Activated naive CD4-positive, alpha-beta T cell treated with anti-CD3 and anti-CD28 coated beads for 36 hours (primary cell): ENCODE results near the gene ZSWIM1. TPM values are rescaled to one million over a fixed set of nuclear protein-coding genes. Genes with fewer than 3 reads are reported as not detected.
"Not testable (repeated sequence)": the region's sequence is repeated elsewhere in the genome, so short reads cannot be mapped to it uniquely, and the experiment has no call there.

Experiments
- CTCF ChIA-PET: fragments of 350-600 bp; sonication (Branson Sonifier 250); formaldehyde crosslinking; loops from one replicate; lab custom pipeline; 2021; ENCODE audit warnings: antibody characterized with exemption; lab: Charles Lee
- DNase-seq: peaks from one replicate; pipeline ENCODE4 v3.0.0-alpha.2; 2020
- H3K27ac Mint-ChIP-seq: one replicate; pipeline ENCODE4 v1.8.0; 2021; ENCODE audit warnings: mild to moderate bottlenecking, mixed read lengths
- H3K27me3 Mint-ChIP-seq: one replicate; pipeline ENCODE4 v1.8.0; 2021; ENCODE audit warnings: low read depth, mixed read lengths
- H3K36me3 Mint-ChIP-seq: one replicate; pipeline ENCODE4 v1.8.0; 2021; ENCODE audit warnings: low read depth, mixed read lengths
- H3K4me1 Mint-ChIP-seq: one replicate; pipeline ENCODE4 v1.8.0; 2021; ENCODE audit warnings: low read depth, mixed read lengths
- H3K4me3 Mint-ChIP-seq: one replicate; pipeline ENCODE4 v1.8.0; 2021; ENCODE audit warnings: mild to moderate bottlenecking, moderate library complexity, mixed read lengths
- H3K9me3 Mint-ChIP-seq: one replicate; pipeline ENCODE4 v1.8.0; 2021; ENCODE audit warnings: mixed read lengths
- intact Hi-C: fragments of 100-400 bp; cut with micrococcal nuclease; formaldehyde crosslinking; loops from one replicate; pipeline ENCODE4 v1.15.1; 2023
- total RNA-seq, 2 experiments: library from RNA; stranded (reverse); gene quantifications; one replicate each; pipeline ENCODE4 v1.2.3, GENCODE V29; 2021

ZSWIM1 gene
- total RNA-seq, 2 experiments from 2014 or later, result 8.2 to 8.4 TPM

GRCh38 chr20:45859916-45860315 lies 21.1 kb upstream of the ZSWIM1 start:
- H3K4me1 Mint-ChIP-seq, result peaks cover 34% of the 10 kb centered on the region
- CTCF ChIA-PET, result interaction anchor here (0.6 kb wide), 1 partner anchor 117 kb away, joined by 5 read pairs; no protein-coding TSS in a partner anchor
- intact Hi-C loops, result loop anchor here (5.0 kb wide), 1 partner anchor 68 kb away; the partner anchor contains the start of genes DNTTIP1 and WFDC3
- no peaks in the 10 kb centered on the region for H3K36me3 Mint-ChIP-seq
- no peak for DNase-seq
- H3K27ac Mint-ChIP-seq, result no peak overlapping the region
- no peak overlapping the region for H3K4me3 Mint-ChIP-seq
- no peaks in the 10 kb centered on the region for H3K9me3 Mint-ChIP-seq
- H3K27me3 Mint-ChIP-seq, result no peaks in the 10 kb centered on the region

- Mint-ChIP-seq H3K27me3 (no peaks in the 10 kb centered on the region), H3K9me3 (no peaks in the 10 kb centered on the region), H3K4me3 (no peak overlapping the region), H3K27ac (no peak overlapping the region), H3K4me1 (peaks cover 27% of the 10 kb centered on the region), H3K36me3 (no peaks in the 10 kb centered on the region)
- DNase-seq, result no peak
- CTCF ChIA-PET, result interaction anchor here (0.6 to 0.8 kb wide), 2 partner anchors 23 to 118 kb away, joined by 3 to 5 read pairs; no protein-coding TSS in a partner anchor
- intact Hi-C loops, result no loop called here
These were observed 20.3 kb upstream of the ZSWIM1 start for GRCh38 chr20:45860560-45861220.

- no peaks in the 10 kb centered on the region for H3K9me3 Mint-ChIP-seq
- H3K27ac Mint-ChIP-seq, result no peak overlapping the region
- H3K27me3 Mint-ChIP-seq, result no peaks in the 10 kb centered on the region
- H3K36me3 Mint-ChIP-seq, result no peaks in the 10 kb centered on the region
- CTCF ChIA-PET, result interaction anchor here (0.8 kb wide), 2 partner anchors 24 to 1753 kb away, joined by 3 to 6 read pairs; no protein-coding TSS in a partner anchor
- H3K4me3 Mint-ChIP-seq, result no peak overlapping the region
- intact Hi-C loops, result no loop called here
- H3K4me1 Mint-ChIP-seq, result peaks cover 20% of the 10 kb centered on the region
- no peak for DNase-seq
These were observed 19.6 kb upstream of the ZSWIM1 start for GRCh38 chr20:45861221-45862075.

GRCh38 chr20:45863543-45864470 lies 17.2 kb upstream of the ZSWIM1 start:
- no peaks in the 10 kb centered on the region for H3K9me3 Mint-ChIP-seq
- DNase-seq, result no peak
- H3K36me3 Mint-ChIP-seq, result no peaks in the 10 kb centered on the region
- H3K27me3 Mint-ChIP-seq, result no peaks in the 10 kb centered on the region
- peaks cover 7% of the 10 kb centered on the region for H3K4me1 Mint-ChIP-seq
- CTCF ChIA-PET, result no interaction called here
- H3K4me3 Mint-ChIP-seq, result no peak overlapping the region
- intact Hi-C loops, result no loop called here
- H3K27ac Mint-ChIP-seq, result no peak overlapping the region

- DNase-seq, result no peak
- Mint-ChIP-seq H3K27ac (no peak overlapping the region), H3K36me3 (no peaks in the 10 kb centered on the region), H3K4me1 (no peaks in the 10 kb centered on the region), H3K27me3 (no peaks in the 10 kb centered on the region), H3K4me3 (no peak overlapping the region), H3K9me3 (no peaks in the 10 kb centered on the region)
- intact Hi-C loops, result no loop called here
- CTCF ChIA-PET, result interaction anchor here (0.7 to 1.2 kb wide), 2 partner anchors 12 to 42 kb away, joined by 3 to 4 read pairs; no protein-coding TSS in a partner anchor
These were observed 14.6 kb upstream of the ZSWIM1 start for GRCh38 chr20:45866454-45866853.

DNA sequence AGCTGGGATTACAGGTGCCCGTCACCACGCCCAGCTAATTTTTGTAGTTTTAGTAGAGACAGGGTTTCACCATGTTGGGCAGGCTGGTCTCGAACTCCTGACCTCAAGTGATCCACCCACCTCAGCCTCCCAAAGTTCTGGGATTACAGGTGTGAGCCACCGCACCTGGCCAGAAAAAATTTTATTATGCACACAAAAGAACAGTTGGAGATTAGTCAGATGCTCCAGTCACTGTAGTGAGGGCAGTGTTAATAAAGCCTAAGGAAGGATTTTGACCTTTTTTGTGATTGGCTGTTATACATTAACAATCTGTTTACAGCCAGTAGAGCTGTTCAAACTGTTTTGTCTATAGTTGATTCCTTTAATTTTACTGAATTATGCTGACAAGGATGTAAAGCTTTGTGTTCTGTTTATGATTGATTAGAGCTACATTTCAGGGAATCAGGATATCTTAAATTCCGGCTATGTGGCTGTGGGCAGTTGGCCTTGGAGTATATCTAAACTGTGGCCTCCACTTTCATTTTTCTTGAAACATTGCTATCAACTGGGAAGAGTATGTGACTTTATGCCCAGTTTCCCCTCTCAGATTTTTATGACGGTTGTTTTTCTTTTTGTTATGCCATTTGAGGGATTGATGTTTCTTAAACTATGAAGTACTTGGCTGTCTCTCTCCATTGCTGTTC lies 13.8 kb upstream of the ZSWIM1 start:
- H3K36me3 Mint-ChIP-seq, result no peaks in the 10 kb centered on the region
- CTCF ChIA-PET, result interaction anchor here (0.7 to 1.2 kb wide), 2 partner anchors 11 to 42 kb away, joined by 3 to 4 read pairs; no protein-coding TSS in a partner anchor

DNA sequence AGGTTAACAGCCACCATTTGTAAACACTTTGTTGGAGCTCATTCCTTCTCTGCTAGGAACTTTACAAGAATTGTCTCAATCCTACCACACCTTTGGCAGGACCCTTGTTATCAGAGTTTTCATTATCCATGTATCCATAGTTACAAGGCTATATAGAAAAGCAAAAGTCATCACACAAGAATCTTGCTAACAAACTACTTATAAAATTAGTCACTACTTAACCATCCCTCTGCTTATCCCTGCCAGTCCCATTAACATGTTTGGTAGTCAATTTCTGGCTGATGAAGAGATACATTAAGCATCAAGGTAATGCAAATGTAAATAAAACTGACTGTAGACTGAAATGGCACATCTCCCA lies 13.2 kb upstream of the ZSWIM1 start:
- Mint-ChIP-seq H3K36me3 (no peaks in the 10 kb centered on the region), H3K27ac (no peak overlapping the region), H3K4me3 (no peak overlapping the region), H3K9me3 (no peaks in the 10 kb centered on the region), H3K4me1 (no peaks in the 10 kb centered on the region), H3K27me3 (no peaks in the 10 kb centered on the region)
- CTCF ChIA-PET, result no interaction called here
- intact Hi-C loops, result no loop called here
- no peak for DNase-seq

More for the DNA sequence above, 13.8 kb upstream of the ZSWIM1 start:
- H3K9me3 Mint-ChIP-seq, result no peaks in the 10 kb centered on the region
- DNase-seq, result no peak
- intact Hi-C loops, result no loop called here
- H3K4me1 Mint-ChIP-seq, result no peaks in the 10 kb centered on the region
- H3K27ac Mint-ChIP-seq, result no peak overlapping the region
- no peaks in the 10 kb centered on the region for H3K27me3 Mint-ChIP-seq
- H3K4me3 Mint-ChIP-seq, result no peak overlapping the region

GRCh38 chr20:45872626-45873025 lies 8.4 kb upstream of the ZSWIM1 start:
- no peak for DNase-seq
- Mint-ChIP-seq H3K27ac (no peak overlapping the region), H3K36me3 (peaks cover 2% of the 10 kb centered on the region), H3K4me1 (no peaks in the 10 kb centered on the region), H3K27me3 (no peaks in the 10 kb centered on the region), H3K4me3 (no peak overlapping the region), H3K9me3 (no peaks in the 10 kb centered on the region)
- intact Hi-C loops, result no loop called here
- CTCF ChIA-PET, result no interaction called here

DNA sequence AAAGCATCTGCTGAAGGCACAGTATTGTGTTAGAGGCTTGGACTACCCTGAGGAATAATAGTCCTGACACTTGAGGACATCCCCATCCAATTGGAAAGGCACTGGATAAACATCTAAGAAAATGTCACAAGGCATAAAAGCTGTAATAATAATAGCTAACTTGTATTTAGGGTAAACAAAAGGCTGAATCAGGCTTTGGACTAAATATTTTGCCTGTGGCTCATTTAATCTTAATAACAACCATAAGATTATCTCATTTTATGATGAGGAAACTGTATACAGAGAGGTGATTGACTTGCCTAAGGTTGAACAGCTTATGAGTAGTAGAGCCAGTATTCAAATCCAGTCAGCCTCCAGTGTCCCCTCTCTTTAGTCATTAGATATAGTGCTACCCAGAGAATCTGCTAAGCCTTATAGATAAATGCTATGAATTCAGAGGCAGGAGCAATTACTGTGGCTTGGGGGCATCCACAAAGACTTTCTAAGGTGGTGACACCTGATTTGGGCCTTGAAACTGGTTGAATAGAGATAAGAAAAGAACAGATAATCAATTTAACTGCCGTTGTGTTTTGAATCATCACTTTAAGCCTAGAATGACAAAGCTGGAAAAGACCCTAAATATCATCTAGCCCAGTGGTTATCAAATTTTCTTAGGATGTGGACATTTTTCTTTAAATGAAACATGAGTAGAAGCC lies 7.5 kb upstream of the ZSWIM1 start:
- H3K36me3 Mint-ChIP-seq, result peaks cover 2% of the 10 kb centered on the region
- H3K4me1 Mint-ChIP-seq, result no peaks in the 10 kb centered on the region
- no peak overlapping the region for H3K27ac Mint-ChIP-seq
- no peak for DNase-seq
- no peaks in the 10 kb centered on the region for H3K9me3 Mint-ChIP-seq
- no peaks in the 10 kb centered on the region for H3K27me3 Mint-ChIP-seq
- intact Hi-C loops, result no loop called here
- no peak overlapping the region for H3K4me3 Mint-ChIP-seq
- CTCF ChIA-PET, result no interaction called here

- intact Hi-C loops, H3K27ac Mint-ChIP-seq, H3K27me3 Mint-ChIP-seq, H3K9me3 Mint-ChIP-seq, CTCF ChIA-PET, H3K4me3 Mint-ChIP-seq, DNase-seq, H3K4me1 Mint-ChIP-seq, H3K36me3 Mint-ChIP-seq: not testable (repeated sequence)
These were observed 6.9 kb upstream of the ZSWIM1 start for GRCh38 chr20:45874104-45874481.

DNA sequence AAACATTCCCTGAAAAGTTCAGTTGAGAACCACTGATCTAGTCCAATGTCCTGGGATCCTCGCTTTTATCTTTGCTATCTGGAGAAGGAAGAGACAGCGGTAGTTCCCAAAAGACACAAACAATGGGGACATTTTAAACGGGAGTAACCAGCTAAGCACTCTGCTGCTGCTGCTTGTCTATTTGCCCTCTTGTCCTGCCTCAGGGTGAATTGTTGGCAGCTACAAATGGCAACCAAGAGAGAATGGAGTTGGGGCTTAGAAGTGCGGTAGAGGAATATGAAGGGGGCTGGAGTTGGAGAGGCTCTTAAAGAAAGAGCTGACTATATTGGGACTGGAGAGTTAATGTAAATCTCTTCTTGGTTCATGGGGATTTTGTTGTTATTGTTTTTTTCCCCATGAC lies 6.5 kb upstream of the ZSWIM1 start:
- intact Hi-C loops, result no loop called here
- Mint-ChIP-seq H3K4me3 (no peak overlapping the region), H3K27ac (no peak overlapping the region), H3K36me3 (peaks cover 2% of the 10 kb centered on the region), H3K4me1 (no peaks in the 10 kb centered on the region), H3K9me3 (no peaks in the 10 kb centered on the region), H3K27me3 (no peaks in the 10 kb centered on the region)
- CTCF ChIA-PET, result no interaction called here
- DNase-seq, result no peak
